Large intestine (tissue), 3 donors: ENCODE measurements around the gene SLC1A2. TPM values are rescaled to one million over a fixed set of nuclear protein-coding genes. Genes with fewer than 3 reads are reported as not detected.

Source experiments
- DNase-seq, 2 donors: peaks; one replicate each; pipeline versions ENCODE4 v3.0.0 to v3.0.0-alpha.2; 2013
- H3K27ac ChIP-seq: one replicate; pipeline ENCODE4 v1.5.1; 2013; ENCODE audit warnings: low read length
- H3K27me3 ChIP-seq: 2 replicates; pipeline ENCODE4 v1.6.1; 2013; ENCODE audit warnings: low read length; ENCODE audit not compliant: control insufficient read depth, insufficient read depth
- H3K36me3 ChIP-seq: 2 replicates; pipeline ENCODE4 v1.6.1; 2013; ENCODE audit warnings: low read length; ENCODE audit not compliant: control insufficient read depth, insufficient read depth
- H3K4me1 ChIP-seq: one replicate; pipeline ENCODE4 v1.6.1; 2013; ENCODE audit warnings: low read length; ENCODE audit not compliant: control insufficient read depth, insufficient read depth
- H3K4me3 ChIP-seq: one replicate; pipeline ENCODE4 v1.5.1; 2013; ENCODE audit warnings: low read length
- H3K9me3 ChIP-seq: one replicate; pipeline ENCODE4 v1.6.1; 2013; ENCODE audit warnings: mild to moderate bottlenecking, low read depth, low read length, moderate library complexity; ENCODE audit not compliant: control insufficient read depth
- WGBS: methylation state at CpG from one replicate; pipeline ENCODE4 v1.1.5; 2013; ENCODE audit warnings: low lambda C conversion rate; ENCODE audit not compliant: insufficient coverage; 5-methylcytosine and 5-hydroxymethylcytosine counted together
- polyA plus RNA-seq: library from polyadenylated mRNA; unstranded; fragments of 120-200 nt; gene quantifications from one replicate; pipeline ENCODE4 v1.2.1, GENCODE V29; 2013

SLC1A2 gene
- polyA plus RNA-seq, 1 donor, result 0.49 TPM

- H3K4me1 ChIP-seq, result no peaks in the 10 kb centered on the region
- no peak overlapping the region for H3K4me3 ChIP-seq
- no peaks in the 10 kb centered on the region for H3K27me3 ChIP-seq
- H3K27ac ChIP-seq, result no peak overlapping the region
- no peak for DNase-seq
- no peaks in the 10 kb centered on the region for H3K9me3 ChIP-seq
- H3K36me3 ChIP-seq, result no peaks in the 10 kb centered on the region
- no CpG with 5 or more reads among the region's 2 CpGs for WGBS
Observed at GRCh38 chr11:35304386-35304775, 115.0 kb downstream of the SLC1A2 start.

- H3K36me3 ChIP-seq, result no peaks in the 10 kb centered on the region
- WGBS, result 86% methylated on average over 1 of the region's 6 CpGs
- no peaks in the 10 kb centered on the region for H3K27me3 ChIP-seq
- DNase-seq, result peak in 1 of 2 donors; percentile 43
- no peaks in the 10 kb centered on the region for H3K9me3 ChIP-seq
- no peaks in the 10 kb centered on the region for H3K4me1 ChIP-seq
- H3K27ac ChIP-seq, result no peak overlapping the region
- H3K4me3 ChIP-seq, result no peak overlapping the region
Observed at GRCh38 chr11:35303596-35304385, 115.6 kb downstream of the SLC1A2 start.

- no peaks in the 10 kb centered on the region for H3K36me3 ChIP-seq
- no peaks in the 10 kb centered on the region for H3K9me3 ChIP-seq
- H3K4me1 ChIP-seq, result no peaks in the 10 kb centered on the region
- no peak for DNase-seq
- H3K27ac ChIP-seq, result no peak overlapping the region
- WGBS, result no CpG with 5 or more reads among the region's 4 CpGs
- H3K27me3 ChIP-seq, result no peaks in the 10 kb centered on the region
- no peak overlapping the region for H3K4me3 ChIP-seq
Observed at GRCh38 chr11:35302398-35302797, 117.0 kb downstream of the SLC1A2 start.

GRCh38 chr11:35298369-35298768 lies 121.0 kb downstream of the SLC1A2 start:
- H3K4me1 ChIP-seq, result no peaks in the 10 kb centered on the region
- no peaks in the 10 kb centered on the region for H3K9me3 ChIP-seq
- DNase-seq, result no peak
- no peaks in the 10 kb centered on the region for H3K36me3 ChIP-seq
- H3K27me3 ChIP-seq, result no peaks in the 10 kb centered on the region
- no peak overlapping the region for H3K4me3 ChIP-seq
- no peak overlapping the region for H3K27ac ChIP-seq
- no CpG with 5 or more reads among the region's 1 CpG for WGBS

- Histone ChIP-seq H3K27ac (no peak overlapping the region), H3K4me1 (no peaks in the 10 kb centered on the region), H3K9me3 (no peaks in the 10 kb centered on the region), H3K36me3 (no peaks in the 10 kb centered on the region), H3K4me3 (no peak overlapping the region), H3K27me3 (no peaks in the 10 kb centered on the region)
- no peak for DNase-seq
- no CpG with 5 or more reads among the region's 2 CpGs for WGBS
Observed at GRCh38 chr11:35295751-35296150, 123.6 kb downstream of the SLC1A2 start.

- WGBS, result no CpG with 5 or more reads among the region's 4 CpGs
- Histone ChIP-seq H3K9me3 (no peaks in the 10 kb centered on the region), H3K4me3 (no peak overlapping the region), H3K36me3 (no peaks in the 10 kb centered on the region), H3K27ac (no peak overlapping the region), H3K27me3 (no peaks in the 10 kb centered on the region), H3K4me1 (no peaks in the 10 kb centered on the region)
- no peak for DNase-seq
Observed at GRCh38 chr11:35293699-35294098, 125.7 kb downstream of the SLC1A2 start.

- no CpG with 5 or more reads among the region's 3 CpGs for WGBS
- Histone ChIP-seq H3K27me3 (no peaks in the 10 kb centered on the region), H3K27ac (no peak overlapping the region), H3K4me1 (no peaks in the 10 kb centered on the region), H3K36me3 (no peaks in the 10 kb centered on the region), H3K9me3 (no peaks in the 10 kb centered on the region), H3K4me3 (no peak overlapping the region)
- no peak for DNase-seq
Observed at GRCh38 chr11:35293035-35293434, 126.3 kb downstream of the SLC1A2 start.

GRCh38 chr11:35292279-35292678 lies 127.1 kb downstream of the SLC1A2 start:
- Histone ChIP-seq H3K4me1 (no peaks in the 10 kb centered on the region), H3K27me3 (no peaks in the 10 kb centered on the region), H3K9me3 (no peaks in the 10 kb centered on the region), H3K4me3 (no peak overlapping the region), H3K36me3 (no peaks in the 10 kb centered on the region), H3K27ac (no peak overlapping the region)
- 100% methylated on average over 2 of the region's 5 CpGs for WGBS
- no peak for DNase-seq

- no CpG with 5 or more reads among the region's 3 CpGs for WGBS
- no peaks in the 10 kb centered on the region for H3K9me3 ChIP-seq
Observed at GRCh38 chr11:35290876-35291275, 128.5 kb downstream of the SLC1A2 start.

GRCh38 chr11:35289821-35290220 lies 129.5 kb downstream of the SLC1A2 start:
- Histone ChIP-seq H3K4me1 (no peaks in the 10 kb centered on the region), H3K9me3 (no peaks in the 10 kb centered on the region), H3K27me3 (no peaks in the 10 kb centered on the region), H3K4me3 (no peak overlapping the region), H3K36me3 (no peaks in the 10 kb centered on the region), H3K27ac (no peak overlapping the region)
- DNase-seq, result no peak
- 83% methylated on average over 1 of the region's 2 CpGs for WGBS

More at GRCh38 chr11:35290876-35291275, 128.5 kb downstream of the SLC1A2 start:
- no peak overlapping the region for H3K4me3 ChIP-seq
- no peaks in the 10 kb centered on the region for H3K27me3 ChIP-seq
- no peak overlapping the region for H3K27ac ChIP-seq
- no peaks in the 10 kb centered on the region for H3K36me3 ChIP-seq
- no peak for DNase-seq
- no peaks in the 10 kb centered on the region for H3K4me1 ChIP-seq
